HCEC 1CT (cell line): ENCODE data around the gene MAST4.

Experiments
- DNase-seq: peaks from one replicate; pipeline ENCODE4 v3.0.0-alpha.2; 2017

Gene MAST4

GRCh38 chr5:66595756-66596635 lies at the start of gene MAST4:
MAST4 (plus strand) TSS chr5:66596393; CDS start chr5:66596656, 263 bp downstream.
- no peak for DNase-seq

DNA sequence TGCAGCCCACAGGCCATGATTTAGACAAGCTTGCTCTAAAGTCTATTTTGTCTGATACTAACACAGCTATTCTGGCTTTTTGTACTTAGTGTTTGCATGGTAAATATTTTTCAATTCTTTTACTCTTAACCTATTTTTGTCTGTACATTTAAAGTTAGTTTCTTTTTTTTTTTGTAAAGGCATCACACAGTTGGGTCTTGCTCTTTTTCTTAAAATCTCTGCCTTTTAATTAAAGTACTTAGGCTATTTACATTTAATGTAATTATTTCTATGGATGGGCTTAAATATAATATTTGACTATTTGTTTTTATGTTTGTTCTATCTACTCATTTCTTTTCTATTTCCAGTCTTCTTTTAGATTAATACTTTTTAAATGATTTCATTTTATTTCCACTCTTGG lies 49.7 kb upstream of the MAST4 start:
- DNase-seq = no peak

- DNase-seq = no peak
These were observed 44.9 kb upstream of the MAST4 start for GRCh38 chr5:66551338-66551737.

GRCh38 chr5:66551945-66552344 lies 44.2 kb upstream of the MAST4 start:
- no peak for DNase-seq

- no peak for DNase-seq
These were observed 42.8 kb upstream of the MAST4 start for GRCh38 chr5:66553368-66553912.

DNA sequence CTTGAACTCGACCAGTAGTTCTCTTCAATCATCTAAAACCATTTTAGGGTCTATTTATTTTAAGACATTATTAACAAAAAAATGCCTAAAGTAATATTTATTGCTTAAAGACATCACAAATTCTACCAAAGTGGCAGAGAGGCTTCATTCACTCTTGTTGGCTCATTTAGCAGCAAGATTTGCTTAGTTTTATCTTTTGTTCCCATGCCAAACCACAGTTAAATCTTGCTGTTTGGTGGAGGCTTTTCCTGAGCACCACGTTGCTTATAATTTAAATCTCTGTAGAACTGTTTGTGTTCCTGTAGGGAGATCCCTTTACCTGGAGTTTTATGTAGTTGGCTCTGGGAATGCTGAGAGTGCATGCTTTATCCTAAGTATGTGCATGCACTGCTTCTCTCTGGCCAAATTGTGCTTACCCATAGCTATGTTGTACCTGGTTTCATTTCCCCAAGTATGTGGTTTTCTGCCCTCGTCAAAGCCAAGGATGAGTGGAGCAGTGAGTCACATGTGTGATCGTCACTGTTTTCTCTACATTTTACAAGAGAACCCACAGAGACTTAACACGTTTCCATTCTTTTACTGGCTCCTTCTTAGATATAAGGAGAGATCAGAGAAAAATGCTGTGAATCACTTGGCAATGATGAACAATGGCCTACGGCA lies 42.1 kb upstream of the MAST4 start:
- DNase-seq = no peak

DNA sequence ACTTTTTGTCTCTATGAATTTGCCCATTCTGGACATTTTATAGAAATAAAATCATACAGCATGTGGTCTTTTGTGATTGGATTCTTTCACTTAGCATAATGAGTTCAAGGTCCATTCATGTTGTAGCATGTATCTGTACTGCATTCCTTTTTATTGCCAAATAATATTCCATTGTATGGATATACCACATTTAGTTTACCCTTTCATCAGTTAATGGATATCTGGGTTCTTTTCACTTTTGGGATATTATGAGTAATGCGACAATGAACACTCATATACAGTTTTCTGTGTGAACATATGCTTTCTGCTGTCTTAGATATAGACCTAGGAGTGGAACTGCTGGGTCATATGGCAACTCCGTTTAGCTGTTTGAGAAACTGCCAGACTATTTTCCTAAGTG lies 41.3 kb upstream of the MAST4 start:
- DNase-seq = no peak

- DNase-seq = no peak
These were observed 37.6 kb upstream of the MAST4 start for GRCh38 chr5:66558560-66558959.

DNA sequence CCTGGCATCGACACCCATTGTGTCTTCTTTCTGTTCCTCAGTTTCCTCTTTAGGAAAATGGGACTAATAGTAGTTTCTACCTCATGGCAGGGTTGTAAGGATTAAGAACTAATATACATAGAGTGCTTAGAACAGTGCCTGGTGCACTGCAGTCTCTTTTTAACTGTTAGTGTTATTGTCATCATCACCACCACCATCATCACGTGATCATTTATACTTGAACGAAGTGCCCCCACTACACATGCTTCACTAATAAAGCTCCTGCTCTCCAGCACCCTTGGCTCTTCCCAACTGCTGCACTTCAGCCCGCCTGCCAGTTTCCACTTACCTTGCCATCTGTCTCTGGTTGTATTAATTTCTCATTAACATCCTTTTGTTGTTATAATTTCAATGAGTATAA lies 35.8 kb upstream of the MAST4 start:
- DNase-seq = no peak

- no peak for DNase-seq
These were observed 34.8 kb upstream of the MAST4 start for GRCh38 chr5:66561256-66561990.

GRCh38 chr5:66565878-66566277 lies 30.3 kb upstream of the MAST4 start:
- no peak for DNase-seq

DNA sequence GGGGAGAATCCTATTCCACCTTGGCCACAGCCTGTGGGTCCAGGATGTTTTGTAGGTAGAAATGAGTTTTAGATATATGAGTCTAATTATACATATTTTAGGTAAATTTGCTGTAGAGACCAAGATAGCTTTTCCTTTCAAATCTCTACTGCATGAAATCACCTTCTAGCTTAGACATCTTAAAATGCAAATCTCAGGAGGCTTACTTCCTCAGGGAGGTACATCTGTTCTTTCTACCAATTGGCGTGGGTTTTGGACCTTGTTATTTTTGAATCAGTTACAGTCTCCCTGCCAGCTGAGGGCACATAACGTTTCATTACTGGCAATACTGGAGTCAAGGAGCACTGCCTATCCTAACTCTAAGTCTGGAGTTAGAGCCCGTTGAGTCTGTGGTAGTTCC lies 28.7 kb upstream of the MAST4 start:
- no peak for DNase-seq

- no peak for DNase-seq
These were observed 26.0 kb upstream of the MAST4 start for GRCh38 chr5:66570201-66570600.

DNA sequence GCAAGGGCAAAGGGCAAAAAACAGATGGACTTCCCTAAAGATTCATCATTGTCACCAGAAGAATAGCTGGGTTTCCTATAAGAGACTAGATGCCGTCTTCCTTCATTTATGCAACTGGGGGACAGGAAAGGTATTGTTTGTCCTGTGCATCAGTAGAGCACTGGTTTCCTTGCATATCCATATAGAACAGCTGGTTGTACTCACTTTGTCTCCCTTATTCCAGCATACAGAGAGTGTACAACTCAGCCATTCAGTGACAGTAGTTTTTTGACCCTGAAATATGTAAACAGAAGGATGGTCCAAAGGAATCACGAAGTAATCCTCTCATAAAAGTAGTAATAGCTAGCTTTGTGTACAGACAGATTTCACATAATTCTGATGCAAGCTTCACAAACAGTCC lies 22.5 kb upstream of the MAST4 start:
- DNase-seq = no peak

GRCh38 chr5:66582499-66583165 lies 13.6 kb upstream of the MAST4 start:
- peak; percentile 53 for DNase-seq

- no peak for DNase-seq
These were observed 10.9 kb upstream of the MAST4 start for GRCh38 chr5:66585291-66585690.

DNA sequence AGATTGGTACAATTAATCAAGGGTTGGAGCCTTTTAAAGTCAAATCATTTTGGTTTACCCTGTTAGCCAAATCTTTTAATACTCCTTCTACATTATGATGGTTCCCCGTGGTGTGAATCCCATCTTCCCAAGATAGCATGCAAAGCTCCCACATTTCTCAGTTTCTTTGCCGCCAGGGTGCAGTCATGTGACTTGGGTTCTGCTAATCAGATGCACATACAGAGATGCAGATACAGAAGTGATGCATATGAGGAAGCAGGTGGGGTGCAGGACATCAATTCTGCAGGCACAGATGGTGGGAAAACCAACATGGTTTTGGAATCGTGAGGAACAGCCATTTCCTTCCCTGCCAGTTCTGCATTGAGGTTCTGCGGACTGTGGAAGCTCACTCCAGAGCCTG lies 8.4 kb upstream of the MAST4 start:
- DNase-seq = no peak

GRCh38 chr5:66596636-66597182 lies 516 bp downstream of the MAST4 start:
- no peak for DNase-seq

GRCh38 chr5:66597183-66597757 lies 1.1 kb downstream of the MAST4 start:
- DNase-seq = no peak

DNA sequence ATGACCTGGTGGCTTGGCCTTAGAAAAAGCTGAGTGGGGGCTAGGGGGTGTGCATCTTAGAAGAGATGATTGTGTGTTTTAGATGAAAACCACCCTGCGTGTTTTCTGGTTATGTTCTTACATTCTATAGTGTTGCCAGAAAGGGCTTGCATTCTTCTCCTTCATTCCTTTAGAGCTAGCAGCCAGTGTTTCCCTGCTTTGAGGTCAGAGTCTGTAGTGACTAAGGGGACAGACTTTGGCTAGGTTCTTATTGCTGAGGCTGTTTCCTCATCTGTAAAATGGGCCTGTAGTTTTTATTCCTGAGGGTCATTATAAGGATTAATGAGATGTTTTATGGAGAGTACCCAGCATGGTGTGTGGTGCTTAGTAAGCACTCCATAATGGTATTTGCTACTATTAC lies 6.4 kb downstream of the MAST4 start:
- no peak for DNase-seq

DNA sequence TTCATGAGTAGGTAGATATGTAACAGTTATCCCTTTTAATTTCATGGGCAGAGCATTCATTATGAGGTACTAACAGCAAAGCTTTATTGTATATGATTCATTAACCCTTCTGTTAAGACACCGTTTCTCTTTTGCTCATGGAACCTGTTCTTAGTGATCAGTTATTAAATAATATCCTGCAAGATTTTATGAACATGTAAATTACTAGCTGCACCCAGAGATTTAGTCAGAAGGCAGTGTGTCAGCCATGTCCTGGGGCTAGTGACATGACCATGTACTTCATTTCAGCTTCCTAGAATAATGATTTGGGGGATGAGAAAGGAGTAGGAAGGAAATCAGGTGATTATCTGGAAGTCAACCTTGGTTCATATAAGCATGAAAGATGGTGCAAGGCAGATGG lies 7.0 kb downstream of the MAST4 start:
- DNase-seq = no peak

- no peak for DNase-seq
These were observed 7.7 kb downstream of the MAST4 start for GRCh38 chr5:66603881-66604280.
